SK-N-SH (cell line): Measurements from ENCODE around the gene ACOXL.

ENCODE experiments used
- CTCF ChIP-seq: fragments of 200-600 bp; sonication (generic); IDR thresholded peaks from 2 replicates; pipeline ENCODE4 v1.6.1; 2017; ENCODE audit warnings: antibody characterized with exemption, mild to moderate bottlenecking, moderate library complexity
- EP300 ChIP-seq, 2 experiments: IDR thresholded peaks; 2 replicates each; pipeline versions ENCODE4 v1.4.0 to v1.6.1; 2012; ENCODE audit warnings: borderline replicate concordance in 1 of 2, low read depth in 1 of 2, low read length in 1 of 2
- JUND ChIP-seq: IDR thresholded peaks from 2 replicates; pipeline ENCODE4 v1.4.0; 2012
- MAX ChIP-seq: IDR thresholded peaks from 2 replicates; pipeline ENCODE4 v1.4.0; 2012; ENCODE audit warnings: low read depth
- USF1 ChIP-seq: IDR thresholded peaks from 2 replicates; pipeline ENCODE4 v1.4.0; 2012; ENCODE audit warnings: low read depth, borderline replicate concordance
- ZBTB33 ChIP-seq: IDR thresholded peaks from 2 replicates; pipeline ENCODE4 v1.4.0; 2012; ENCODE audit warnings: low read depth, borderline replicate concordance

GRCh38 chr2:110836671-110837070 is 104.3 kb downstream of the ACOXL start:
- TF ChIP-seq MAX: no peak
- TF ChIP-seq CTCF: no peak
- no peak for TF ChIP-seq EP300 (IDR thresholded peaks at IDR 0.05; ENCODE audit: borderline replicate concordance in 1 of 2, low read depth in 1 of 2, low read length in 1 of 2)
- TF ChIP-seq ZBTB33: no peak
- TF ChIP-seq JUND: no peak
- TF ChIP-seq USF1: no peak
